DOHH2 (cell line): Measurements from ENCODE around the gene CEP112.

ENCODE experiments used
- EZH2phosphoT487 ChIP-seq: fragments of 200-600 bp; sonication (generic); IDR thresholded peaks from 2 replicates; pipeline ENCODE4 v1.6.1; 2017; ENCODE audit warnings: borderline replicate concordance, mild to moderate bottlenecking, antibody characterized with exemption, low read length, moderate library complexity, mixed read lengths
- TF ChIP-seq, protein P1 (sequence below): fragments of 200-600 bp; sonication (generic); IDR thresholded peaks from one replicate; pipeline ENCODE4 v1.5.1; 2014; ENCODE audit warnings: antibody characterized with exemption, mild to moderate bottlenecking, low read depth, low read length; ENCODE audit not compliant: poor library complexity, severe bottlenecking

DNA sequence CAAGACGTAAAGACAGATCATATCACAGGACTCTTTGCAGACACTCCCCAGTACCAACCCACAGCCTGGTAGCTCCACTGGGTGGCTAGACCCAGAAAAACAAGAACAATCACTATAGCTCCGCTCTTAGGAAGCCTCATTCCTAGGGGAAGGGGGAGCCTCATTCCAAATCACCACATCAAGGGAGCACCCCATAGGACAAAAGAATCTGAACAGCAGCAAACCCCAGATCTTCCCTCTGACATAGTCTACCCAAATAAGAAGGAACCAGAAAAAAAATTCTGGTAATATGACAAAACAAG, 237.8 kb downstream of the CEP112 start:
- TF ChIP-seq, protein P1, sequence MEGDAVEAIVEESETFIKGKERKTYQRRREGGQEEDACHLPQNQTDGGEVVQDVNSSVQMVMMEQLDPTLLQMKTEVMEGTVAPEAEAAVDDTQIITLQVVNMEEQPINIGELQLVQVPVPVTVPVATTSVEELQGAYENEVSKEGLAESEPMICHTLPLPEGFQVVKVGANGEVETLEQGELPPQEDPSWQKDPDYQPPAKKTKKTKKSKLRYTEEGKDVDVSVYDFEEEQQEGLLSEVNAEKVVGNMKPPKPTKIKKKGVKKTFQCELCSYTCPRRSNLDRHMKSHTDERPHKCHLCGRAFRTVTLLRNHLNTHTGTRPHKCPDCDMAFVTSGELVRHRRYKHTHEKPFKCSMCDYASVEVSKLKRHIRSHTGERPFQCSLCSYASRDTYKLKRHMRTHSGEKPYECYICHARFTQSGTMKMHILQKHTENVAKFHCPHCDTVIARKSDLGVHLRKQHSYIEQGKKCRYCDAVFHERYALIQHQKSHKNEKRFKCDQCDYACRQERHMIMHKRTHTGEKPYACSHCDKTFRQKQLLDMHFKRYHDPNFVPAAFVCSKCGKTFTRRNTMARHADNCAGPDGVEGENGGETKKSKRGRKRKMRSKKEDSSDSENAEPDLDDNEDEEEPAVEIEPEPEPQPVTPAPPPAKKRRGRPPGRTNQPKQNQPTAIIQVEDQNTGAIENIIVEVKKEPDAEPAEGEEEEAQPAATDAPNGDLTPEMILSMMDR: no peak
- TF ChIP-seq EZH2phosphoT487: no peak
